Vagina (tissue), 2 donors: Measurements from ENCODE around the gene PNPLA1.

Experiments
- CTCF ChIP-seq, 3 experiments: fragments of 450-650 bp in 2 of 3; fragments of 200-600 bp in 1 of 3; sonication (generic) in 1 of 3; IDR thresholded peaks; one replicate each; pipeline ENCODE4 v1.5.1; 2017 to 2019; ENCODE audit warnings: antibody characterized with exemption in 3 of 3, mild to moderate bottlenecking in 2 of 3, moderate library complexity in 2 of 3
- POLR2A ChIP-seq, 2 donors: fragments of 450-650 bp; IDR thresholded peaks; one replicate each; pipeline ENCODE4 v1.6.1; 2017; ENCODE audit warnings: antibody characterized with exemption in 2 of 2, mild to moderate bottlenecking in 2 of 2, moderate library complexity in 2 of 2

DNA sequence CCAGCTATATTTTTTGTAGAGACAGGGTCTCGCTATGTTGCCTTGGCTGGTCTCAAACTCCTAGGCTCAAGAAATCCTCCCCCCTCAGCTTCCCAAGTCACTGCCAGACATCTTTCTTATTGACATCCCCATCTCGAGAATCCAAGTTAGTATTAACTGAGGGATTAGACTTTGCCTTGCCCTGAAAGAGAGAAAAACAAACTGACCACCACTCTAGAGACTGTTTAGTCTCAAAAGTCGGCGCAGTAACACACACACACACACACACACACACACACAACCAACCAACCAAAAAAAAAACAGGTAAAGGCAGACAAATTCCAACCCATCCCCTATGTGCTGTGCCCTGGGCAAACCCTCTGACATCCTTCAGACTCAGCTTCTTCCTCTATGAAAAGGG, 27.2 kb upstream of the PNPLA1 start:
- TF ChIP-seq CTCF (IDR thresholded peaks at IDR 0.05) (no peak), POLR2A (IDR thresholded peaks at IDR 0.05) (no peak)
